ENCODE measurements around the gene CNR2. TPM values are rescaled to one million over a fixed set of nuclear protein-coding genes. Genes with fewer than 3 reads are reported as not detected.

Gene CNR2
- total and polyA plus RNA-seq, 8 donors = 0.05 to 0.27 (median 0.13) TPM

- intact Hi-C loops (cut with DNase I) = no loop called here
- Histone ChIP-seq H3K27ac (no peak overlapping the region), H3K27me3 (no peaks in the 10 kb centered on the region), H3K9me3 (peaks cover 0 to 21% of the 10 kb centered on the region in 2 donors), H3K4me1 (peaks cover 0 to 3% of the 10 kb centered on the region in 2 donors), H3K4me3 (no peak overlapping the region), H3K36me3 (no peaks in the 10 kb centered on the region)
- no peak for ATAC-seq
- no peak for DNase-seq
- TF ChIP-seq, protein P1, sequence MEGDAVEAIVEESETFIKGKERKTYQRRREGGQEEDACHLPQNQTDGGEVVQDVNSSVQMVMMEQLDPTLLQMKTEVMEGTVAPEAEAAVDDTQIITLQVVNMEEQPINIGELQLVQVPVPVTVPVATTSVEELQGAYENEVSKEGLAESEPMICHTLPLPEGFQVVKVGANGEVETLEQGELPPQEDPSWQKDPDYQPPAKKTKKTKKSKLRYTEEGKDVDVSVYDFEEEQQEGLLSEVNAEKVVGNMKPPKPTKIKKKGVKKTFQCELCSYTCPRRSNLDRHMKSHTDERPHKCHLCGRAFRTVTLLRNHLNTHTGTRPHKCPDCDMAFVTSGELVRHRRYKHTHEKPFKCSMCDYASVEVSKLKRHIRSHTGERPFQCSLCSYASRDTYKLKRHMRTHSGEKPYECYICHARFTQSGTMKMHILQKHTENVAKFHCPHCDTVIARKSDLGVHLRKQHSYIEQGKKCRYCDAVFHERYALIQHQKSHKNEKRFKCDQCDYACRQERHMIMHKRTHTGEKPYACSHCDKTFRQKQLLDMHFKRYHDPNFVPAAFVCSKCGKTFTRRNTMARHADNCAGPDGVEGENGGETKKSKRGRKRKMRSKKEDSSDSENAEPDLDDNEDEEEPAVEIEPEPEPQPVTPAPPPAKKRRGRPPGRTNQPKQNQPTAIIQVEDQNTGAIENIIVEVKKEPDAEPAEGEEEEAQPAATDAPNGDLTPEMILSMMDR (IDR thresholded peaks at IDR 0.05) = no peak
Observed at GRCh38 chr1:23882746-23883145, 30.4 kb downstream of the CNR2 start.

DNA sequence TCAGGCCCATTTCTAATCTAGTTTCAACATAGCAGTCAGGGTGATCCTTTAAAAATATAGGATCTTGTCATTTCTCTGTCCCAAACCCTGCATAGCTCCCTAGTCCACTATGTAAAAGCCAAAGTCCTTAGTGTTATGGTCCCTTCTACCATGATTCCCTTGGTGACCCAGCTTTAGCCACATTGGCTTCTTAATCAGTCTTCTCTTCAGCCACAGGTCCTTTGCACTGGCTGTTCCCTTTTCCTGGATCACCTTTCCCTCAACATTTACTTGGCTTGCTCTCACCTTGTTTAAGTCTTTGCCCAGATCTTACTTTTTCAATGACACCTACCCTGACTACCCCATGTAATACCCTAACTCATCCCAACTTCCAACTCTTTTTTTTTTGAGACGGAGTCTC, 33.4 kb downstream of the CNR2 start:
- TF ChIP-seq, protein P1 (IDR thresholded peaks at IDR 0.05) = no peak
- Histone ChIP-seq H3K27me3 (no peaks in the 10 kb centered on the region), H3K9me3 (peaks cover 0 to 23% of the 10 kb centered on the region in 2 donors), H3K4me1 (no peaks in the 10 kb centered on the region), H3K4me3 (no peak overlapping the region), H3K36me3 (no peaks in the 10 kb centered on the region), H3K27ac (no peak overlapping the region)
- no peak for ATAC-seq
- DNase-seq = no peak
- intact Hi-C loops (cut with DNase I) = no loop called here

GRCh38 chr1:23878668-23879067, 34.5 kb downstream of the CNR2 start:
- H3K27ac ChIP-seq = no peak overlapping the region
- intact Hi-C loops (cut with DNase I) = no loop called here
- DNase-seq = no peak
- H3K36me3 ChIP-seq = no peaks in the 10 kb centered on the region
- H3K27me3 ChIP-seq = no peaks in the 10 kb centered on the region
- ATAC-seq = no peak
- H3K9me3 ChIP-seq = peaks cover 0 to 23% of the 10 kb centered on the region in 2 donors
- H3K4me1 ChIP-seq = no peaks in the 10 kb centered on the region
- TF ChIP-seq, protein P1 (IDR thresholded peaks at IDR 0.05) = no peak
- H3K4me3 ChIP-seq = no peak overlapping the region

DNA sequence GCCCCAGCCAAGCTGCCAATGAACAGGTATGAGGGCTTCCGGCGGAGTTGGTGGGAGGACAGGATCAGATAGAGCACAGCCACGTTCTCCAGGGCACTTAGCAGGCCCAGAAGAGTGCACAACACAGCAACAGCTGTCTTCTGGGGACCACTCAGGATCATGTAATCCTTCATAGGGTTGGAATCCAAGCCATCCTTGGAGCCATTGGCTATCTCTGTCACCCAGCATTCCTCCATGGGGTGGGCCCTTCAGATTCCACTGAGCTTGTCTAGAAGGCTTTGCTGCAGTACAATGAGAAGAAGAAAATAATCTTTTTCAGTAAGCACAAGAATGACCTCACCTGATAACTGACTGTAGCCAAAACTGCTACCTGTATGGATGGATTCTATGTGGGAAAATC, 37.8 kb downstream of the CNR2 start:
- Histone ChIP-seq H3K4me3 (no peak overlapping the region), H3K4me1 (no peaks in the 10 kb centered on the region), H3K9me3 (peaks cover 0 to 23% of the 10 kb centered on the region in 2 donors), H3K27ac (no peak overlapping the region), H3K36me3 (no peaks in the 10 kb centered on the region), H3K27me3 (no peaks in the 10 kb centered on the region)
- ATAC-seq (no peak), DNase-seq (no peak)
- TF ChIP-seq, protein P1 (IDR thresholded peaks at IDR 0.05) = no peak
- intact Hi-C loops (cut with DNase I) = no loop called here

DNA sequence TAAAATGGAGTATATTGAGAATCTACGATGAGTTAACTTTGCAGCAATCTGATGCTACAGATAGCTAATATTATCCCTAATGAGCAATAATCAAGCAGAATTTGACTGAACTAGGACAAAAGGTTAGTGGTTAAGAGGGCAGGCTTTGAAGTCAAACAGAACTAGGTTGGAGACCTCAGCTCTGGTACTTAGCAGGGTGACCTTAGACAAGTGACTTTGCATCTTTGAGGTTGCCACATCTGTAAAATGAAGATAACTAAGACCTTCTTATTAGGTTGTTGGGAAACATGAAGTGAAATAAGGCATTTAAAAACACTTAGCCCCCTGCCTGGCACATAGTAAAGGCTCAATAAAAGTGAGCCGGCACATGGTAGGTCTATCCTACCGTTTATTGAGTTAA, 40.7 kb downstream of the CNR2 start:
- intact Hi-C loops (cut with DNase I) = no loop called here
- TF ChIP-seq, protein P1 (IDR thresholded peaks at IDR 0.05) = no peak
- Histone ChIP-seq H3K36me3 (no peaks in the 10 kb centered on the region), H3K27me3 (no peaks in the 10 kb centered on the region), H3K9me3 (no peaks in the 10 kb centered on the region), H3K4me1 (peaks cover 0 to 19% of the 10 kb centered on the region in 2 donors), H3K27ac (no peak overlapping the region), H3K4me3 (no peak overlapping the region)
- ATAC-seq = no peak
- DNase-seq = no peak
